IMR-90 (cell line): ENCODE data around the gene TM2D3. TPM values are rescaled to one million over a fixed set of nuclear protein-coding genes. Genes with fewer than 3 reads are reported as not detected.

Experiments
- ATAC-seq: fragments of 200-7000 bp; cut with Tn5 transposase; 2 replicates; pipeline ENCODE4 v1.9.1; 2020; ENCODE audit warnings: low read depth, mild to moderate bottlenecking, moderate library complexity
- BruUV-seq: library from RNA; stranded (reverse); fragments of 400-500 nt; replicated peaks from 2 replicates; lab custom pipeline; 2021; lab: Mats Ljungman, UMichigan
- CTCF ChIA-PET: fragments of 300-600 bp; formaldehyde crosslinking; extraction: SDS; loops from one replicate; lab custom pipeline; 2021; ENCODE audit warnings: antibody characterized with exemption; lab: Yijun Ruan, JAX
- POLR2A ChIA-PET: fragments of 300-600 bp; sonication (Branson Sonifier 250); formaldehyde crosslinking; loops from one replicate; lab custom pipeline; 2022; ENCODE audit warnings: antibody characterized with exemption; ENCODE audit not compliant: unreplicated experiment; lab: Charles Lee
- DNase-seq: peaks from one replicate; pipeline ENCODE4 v3.0.0; 2013
- H2AFZ ChIP-seq: replicated peaks from 2 replicates; pipeline ENCODE3; 2013; ENCODE audit warnings: low read length, mild to moderate bottlenecking; ENCODE audit not compliant: poor library complexity
- H2AK5ac ChIP-seq: 2 replicates; pipeline ENCODE4 v1.6.1; 2013; ENCODE audit warnings: low read depth, low read length, inconsistent platforms
- H2AK9ac ChIP-seq: replicated peaks from 2 replicates; pipeline ENCODE3; 2013; ENCODE audit warnings: mild to moderate bottlenecking, low read depth, low read length, moderate library complexity; ENCODE audit not compliant: poor library complexity
- H2BK120ac ChIP-seq: 2 replicates; pipeline ENCODE4 v1.6.1; 2013; ENCODE audit warnings: low read depth, low read length, inconsistent platforms
- H2BK15ac ChIP-seq: 3 replicates; pipeline ENCODE4 v1.6.1; 2013; ENCODE audit warnings: low read depth, low read length, inconsistent platforms
- H2BK20ac ChIP-seq: 2 replicates; pipeline ENCODE4 v1.6.1; 2013; ENCODE audit warnings: low read depth, mild to moderate bottlenecking, inconsistent platforms, low read length, moderate library complexity
- H2BK5ac ChIP-seq: 2 replicates; pipeline ENCODE4 v1.6.1; 2013; ENCODE audit warnings: mild to moderate bottlenecking, low read depth, low read length, inconsistent platforms; ENCODE audit not compliant: poor library complexity, severe bottlenecking
- H3K14ac ChIP-seq: replicated peaks from 2 replicates; pipeline ENCODE4 v1.6.1; 2013; ENCODE audit warnings: low read depth, low read length, inconsistent platforms
- H3K18ac ChIP-seq: 2 replicates; pipeline ENCODE4 v1.6.1; 2013; ENCODE audit warnings: low read depth, low read length, control low read depth
- H3K23ac ChIP-seq: 2 replicates; pipeline ENCODE4 v1.6.1; 2013; ENCODE audit warnings: low read depth, low read length, inconsistent platforms
- H3K27ac ChIP-seq: 2 replicates; pipeline ENCODE4 v1.5.1; 2013; ENCODE audit warnings: mild to moderate bottlenecking, control low read depth, low read length; ENCODE audit not compliant: insufficient read depth
- H3K27me3 ChIP-seq: 2 replicates; pipeline ENCODE4 v1.6.1; 2013; ENCODE audit warnings: low read length; ENCODE audit not compliant: control insufficient read depth, insufficient read depth
- H3K36me3 ChIP-seq: 2 replicates; pipeline ENCODE4 v1.6.1; 2013; ENCODE audit warnings: low read length, mixed read lengths; ENCODE audit not compliant: control insufficient read depth, insufficient read depth
- H3K4ac ChIP-seq: 2 replicates; pipeline ENCODE4 v1.6.1; 2013; ENCODE audit warnings: low read depth, low read length, inconsistent platforms
- H3K4me1 ChIP-seq: 2 replicates; pipeline ENCODE4 v1.6.1; 2013; ENCODE audit warnings: low read length, mixed read lengths; ENCODE audit not compliant: control insufficient read depth, insufficient read depth
- H3K4me2 ChIP-seq: 2 replicates; pipeline ENCODE4 v1.6.1; 2013; ENCODE audit warnings: low read depth, mild to moderate bottlenecking, control low read depth, low read length, moderate library complexity
- H3K4me3 ChIP-seq: 2 replicates; pipeline ENCODE4 v1.5.1; 2013; ENCODE audit warnings: low read depth, mild to moderate bottlenecking, control low read depth, low read length, moderate library complexity; ENCODE audit not compliant: insufficient read depth
- H3K56ac ChIP-seq: 2 replicates; pipeline ENCODE4 v1.6.1; 2013; ENCODE audit warnings: low read length, inconsistent platforms; ENCODE audit not compliant: insufficient read depth; ENCODE audit errors: extremely low read depth
- H3K79me1 ChIP-seq, 2 experiments: 2 replicates each; pipeline ENCODE4 v1.6.1; 2013; ENCODE audit warnings: low read length in 2 of 2, inconsistent platforms in 1 of 2, low read depth in 1 of 2
- H3K9ac ChIP-seq: 2 replicates; pipeline ENCODE4 v1.6.1; 2013; ENCODE audit warnings: low read depth, low read length, control low read depth
- H3K9me1 ChIP-seq: 2 replicates; pipeline ENCODE4 v1.6.1; 2013; ENCODE audit warnings: low read length, inconsistent platforms; ENCODE audit not compliant: insufficient read depth
- H3K9me3 ChIP-seq: 2 replicates; pipeline ENCODE4 v1.6.1; 2013; ENCODE audit warnings: low read length; ENCODE audit not compliant: control insufficient read depth, insufficient read depth
- H4K20me1 ChIP-seq: 2 replicates; pipeline ENCODE4 v1.6.1; 2013; ENCODE audit warnings: low read length, inconsistent platforms; ENCODE audit not compliant: insufficient read depth
- H4K5ac ChIP-seq: 2 replicates; pipeline ENCODE4 v1.6.1; 2013; ENCODE audit warnings: mild to moderate bottlenecking, low read depth, low read length, control low read depth
- H4K8ac ChIP-seq, 2 experiments: 2 replicates each; pipeline ENCODE4 v1.6.1; 2013; ENCODE audit warnings: low read depth in 2 of 2, low read length in 2 of 2, control low read depth in 1 of 2, inconsistent platforms in 1 of 2
- H4K91ac ChIP-seq: 2 replicates; pipeline ENCODE4 v1.6.1; 2013; ENCODE audit warnings: low read depth, low read length, inconsistent platforms; ENCODE audit not compliant: insufficient read depth
- BHLHE40 ChIP-seq: fragments of 150-350 bp; IDR thresholded peaks from 2 replicates; pipeline ENCODE4 v1.6.1; 2016; ENCODE audit warnings: mild to moderate bottlenecking, low read depth, low read length
- CEBPB ChIP-seq: IDR thresholded peaks from 2 replicates; pipeline ENCODE4 v1.6.1; 2012; ENCODE audit warnings: low read depth, low read length, improper control_type of control experiment
- CHD1 ChIP-seq: IDR thresholded peaks from 2 replicates; pipeline ENCODE4 v1.6.1; 2012; ENCODE audit warnings: low read depth, low read length, improper control_type of control experiment
- FOS ChIP-seq: fragments of 150-350 bp; IDR thresholded peaks from 2 replicates; pipeline ENCODE4 v1.6.1; 2016; ENCODE audit warnings: low read depth, low read length
- MAZ ChIP-seq: IDR thresholded peaks from 2 replicates; pipeline ENCODE4 v1.6.1; 2012; ENCODE audit warnings: low read depth, mild to moderate bottlenecking, low read length, improper control_type of control experiment, moderate library complexity, borderline replicate concordance
- MXI1 ChIP-seq: IDR thresholded peaks from 2 replicates; pipeline ENCODE4 v1.6.1; 2012; ENCODE audit warnings: low read depth, mild to moderate bottlenecking, low read length, moderate library complexity, borderline replicate concordance
- NFE2L2 ChIP-seq: fragments of 150-350 bp; IDR thresholded peaks from 2 replicates; pipeline ENCODE4 v1.6.1; 2016; ENCODE audit warnings: low read depth, mild to moderate bottlenecking, low read length
- POLR2A ChIP-seq: IDR thresholded peaks from 2 replicates; pipeline ENCODE4 v1.6.1; 2012; ENCODE audit warnings: mild to moderate bottlenecking, low read depth, low read length
- RAD21 ChIP-seq: IDR thresholded peaks from 2 replicates; pipeline ENCODE4 v1.6.1; 2012; ENCODE audit warnings: low read length, improper control_type of control experiment
- RCOR1 ChIP-seq: IDR thresholded peaks from 2 replicates; pipeline ENCODE4 v1.6.1; 2012; ENCODE audit warnings: mild to moderate bottlenecking, low read length, improper control_type of control experiment; ENCODE audit not compliant: insufficient replicate concordance
- WGBS, 2 experiments: methylation state at CpG; one replicate each; pipeline versions ENCODE4 v1.1.5 to v1.1.7; 2013; ENCODE audit warnings: missing lambda C conversion rate in 2 of 2; ENCODE audit not compliant: insufficient read length in 1 of 2; ENCODE audit errors: extremely low coverage in 2 of 2; 5-methylcytosine and 5-hydroxymethylcytosine counted together
- dilution Hi-C: fragments of 300-500 bp; cut with HindIII; formaldehyde crosslinking; loops from one replicate; pipeline ENCODE4 v1.14.3; 2018; ENCODE audit warnings: low sequenced_read_pairs; ENCODE audit not compliant: unreplicated experiment
- in situ Hi-C: fragments of 300-500 bp; cut with MboI; formaldehyde crosslinking; loops from 3 replicates; pipeline ENCODE4 v1.14.3; 2019; ENCODE audit warnings: low sequenced_read_pairs, inconsistent platforms, mixed read lengths
- intact Hi-C: fragments of 100-400 bp; cut with micrococcal nuclease; formaldehyde crosslinking; loops from 2 replicates; pipeline ENCODE4 v1.10.0; 2022
- polyA plus RNA-seq, 3 experiments: library from polyadenylated mRNA; depleted of rRNA; stranded (reverse); fragments of >200 nt; gene quantifications; 2 replicates each; pipeline ENCODE4 v1.2.3, GENCODE V29; 2012; ENCODE audit warnings: low replicate concordance in 1 of 3
- total RNA-seq: library from RNA; depleted of rRNA; stranded (reverse); fragments of >200 nt; gene quantifications from 2 replicates; pipeline ENCODE4 v1.2.3, GENCODE V29; 2012
- TF ChIP-seq, protein P1 (sequence below): fragments of 150-350 bp; IDR thresholded peaks from 2 replicates; pipeline ENCODE4 v1.6.1; 2016; ENCODE audit warnings: low read depth, mild to moderate bottlenecking, low read length, moderate library complexity, borderline replicate concordance
- TF ChIP-seq, protein P2 (sequence below): fragments of 150-350 bp; IDR thresholded peaks from 2 replicates; pipeline ENCODE4 v1.6.1; 2017; ENCODE audit warnings: mild to moderate bottlenecking, antibody characterized with exemption, low read length, low read depth

Gene TM2D3
- total and polyA plus RNA-seq, 2 of the 4 experiments (the other 2 are of a cell fraction): 27.4 to 34.5 TPM

DNA sequence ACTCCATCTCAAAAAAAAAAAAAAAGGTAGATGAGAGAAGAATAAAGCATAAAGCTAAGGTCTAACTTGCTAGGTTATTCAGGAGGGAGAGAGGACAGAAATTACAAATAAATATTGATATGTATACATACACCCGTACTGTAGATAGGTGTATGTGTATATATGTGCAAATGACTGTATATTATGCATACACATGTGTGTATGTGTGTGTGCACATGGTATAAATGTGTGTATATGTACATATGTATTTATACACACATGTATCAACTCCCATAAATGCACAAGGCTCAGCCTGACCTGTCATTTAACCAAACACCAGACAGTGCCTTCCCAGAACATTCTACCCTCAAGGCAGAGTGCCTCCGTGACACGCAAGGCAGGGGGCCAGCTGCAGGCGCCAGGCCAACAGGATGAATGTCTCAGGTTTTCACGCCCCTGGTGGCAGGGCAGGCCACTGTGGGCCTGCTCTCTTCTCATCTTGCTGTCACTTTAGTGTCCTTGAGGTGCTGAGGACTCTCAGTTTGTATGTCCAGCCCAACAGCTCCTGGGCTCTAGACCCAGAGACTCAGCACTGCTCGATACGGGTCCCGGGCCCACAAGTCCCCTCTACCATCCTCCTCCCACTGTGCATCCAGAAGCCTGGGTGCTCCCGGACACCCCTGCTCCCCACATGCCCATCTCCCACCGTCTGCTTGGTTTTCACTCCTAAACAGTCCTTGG, 40.4 kb downstream of the TM2D3 start:
- Histone ChIP-seq H2AK9ac (no peak overlapping the region), H3K4me1 (no peaks in the 10 kb centered on the region; the same call in 1 of the 2 replicates), H3K23ac (no peak overlapping the region), H4K20me1 (no peaks in the 10 kb centered on the region), H3K56ac (no peak overlapping the region), H2AK5ac (no peak overlapping the region), H3K14ac (no peak overlapping the region), H2BK120ac (no peak overlapping the region), H3K9ac (no peak overlapping the region), H3K4me2 (no peak overlapping the region), H3K27ac (no peak overlapping the region), H3K9me1 (0 out of 2 replicates have a peak, but pooled peaks cover 2% of the 10 kb centered on the region), H3K27me3 (peaks cover 9% of the 10 kb centered on the region), H3K4me3 (no peak overlapping the region), H2AFZ (no peak overlapping the region), H3K36me3 (no peaks in the 10 kb centered on the region), H2BK5ac (no peak overlapping the region), H3K18ac (no peak overlapping the region), H3K79me1 (no peaks in the 10 kb centered on the region), H4K5ac (no peak overlapping the region), H3K4ac (no peak overlapping the region), H4K8ac (no peak overlapping the region), H2BK20ac (no peak overlapping the region), H2BK15ac (no peak overlapping the region), H4K91ac (no peak overlapping the region), H3K9me3 (no peaks in the 10 kb centered on the region)
- no peak for TF ChIP-seq POLR2A
- TF ChIP-seq CEBPB: no peak
- no peak for TF ChIP-seq FOS
- no peak for TF ChIP-seq MAZ
- TF ChIP-seq BHLHE40: no peak
- no peak for TF ChIP-seq RCOR1
- TF ChIP-seq, protein P1, sequence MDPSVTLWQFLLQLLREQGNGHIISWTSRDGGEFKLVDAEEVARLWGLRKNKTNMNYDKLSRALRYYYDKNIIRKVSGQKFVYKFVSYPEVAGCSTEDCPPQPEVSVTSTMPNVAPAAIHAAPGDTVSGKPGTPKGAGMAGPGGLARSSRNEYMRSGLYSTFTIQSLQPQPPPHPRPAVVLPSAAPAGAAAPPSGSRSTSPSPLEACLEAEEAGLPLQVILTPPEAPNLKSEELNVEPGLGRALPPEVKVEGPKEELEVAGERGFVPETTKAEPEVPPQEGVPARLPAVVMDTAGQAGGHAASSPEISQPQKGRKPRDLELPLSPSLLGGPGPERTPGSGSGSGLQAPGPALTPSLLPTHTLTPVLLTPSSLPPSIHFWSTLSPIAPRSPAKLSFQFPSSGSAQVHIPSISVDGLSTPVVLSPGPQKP: no peak
- TF ChIP-seq MXI1: no peak
- TF ChIP-seq, protein P2, sequence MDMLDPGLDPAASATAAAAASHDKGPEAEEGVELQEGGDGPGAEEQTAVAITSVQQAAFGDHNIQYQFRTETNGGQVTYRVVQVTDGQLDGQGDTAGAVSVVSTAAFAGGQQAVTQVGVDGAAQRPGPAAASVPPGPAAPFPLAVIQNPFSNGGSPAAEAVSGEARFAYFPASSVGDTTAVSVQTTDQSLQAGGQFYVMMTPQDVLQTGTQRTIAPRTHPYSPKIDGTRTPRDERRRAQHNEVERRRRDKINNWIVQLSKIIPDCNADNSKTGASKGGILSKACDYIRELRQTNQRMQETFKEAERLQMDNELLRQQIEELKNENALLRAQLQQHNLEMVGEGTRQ: no peak
- TF ChIP-seq NFE2L2: no peak
- TF ChIP-seq RAD21: no peak
- TF ChIP-seq CHD1: no peak
- in situ Hi-C loops: no loop called here
- DNase-seq: no peak
- dilution Hi-C loops: no loop called here
- intact Hi-C loops: no loop called here
- BruUV-seq: no TSS peak
- ATAC-seq: no peak
- ChIA-PET CTCF (interaction anchor here (0.6 kb wide), 1 partner anchor 16 kb away, joined by 3 read pairs; no protein-coding TSS in a partner anchor), POLR2A (no interaction called here)
- 73% methylated on average over 3 of the region's 10 CpGs; no CpG with 5 or more reads in 1 of the 2 experiments for WGBS, 2 experiments
